Measurements from ENCODE around the gene TTC28. TPM values are rescaled to one million over a fixed set of nuclear protein-coding genes. Genes with fewer than 3 reads are reported as not detected.

TTC28 gene
- total RNA-seq, 1 donor from 2014 or later: 23.2 TPM

GRCh38 chr22:28397306-28397705 lies 282.3 kb downstream of the TTC28 start:
- H3K9me3 ChIP-seq (ENCODE audit: insufficient read depth, low read depth, low read length): no peaks in the 10 kb centered on the region
- Mint-ChIP-seq H3K4me1 (ENCODE audit: low read depth, unreplicated experiment) (peaks cover 19% of the 10 kb centered on the region), H3K9me3 (ENCODE audit: unreplicated experiment) (no peaks in the 10 kb centered on the region), H3K4me3 (ENCODE audit: unreplicated experiment) (no peak overlapping the region), H3K27ac (ENCODE audit: unreplicated experiment) (no peak overlapping the region), H3K27me3 (ENCODE audit: low read depth, unreplicated experiment) (no peaks in the 10 kb centered on the region), H3K36me3 (ENCODE audit: low read depth, unreplicated experiment) (no peaks in the 10 kb centered on the region)
- H3K9ac ChIP-seq (ENCODE audit: low read length): no peak overlapping the region
- no peak overlapping the region for H2AFZ ChIP-seq (ENCODE audit: low read depth, low read length)
- TF ChIP-seq EZH2 (IDR thresholded peaks at IDR 0.05; ENCODE audit: insufficient read depth, low read length): no peak
- TF ChIP-seq CTCF (IDR thresholded peaks at IDR 0.05; ENCODE audit: insufficient read depth, low read depth, low read length): no peak
- peaks cover 11% of the 10 kb centered on the region for H3K4me1 ChIP-seq (ENCODE audit: insufficient read depth, low read length)
- H3K27ac ChIP-seq (ENCODE audit: low read depth, low read length): no peak overlapping the region
- H3K36me3 ChIP-seq (ENCODE audit: insufficient read depth, low read length): no peaks in the 10 kb centered on the region
- H3K27me3 ChIP-seq (ENCODE audit: insufficient read depth, low read length): no peaks in the 10 kb centered on the region
- no peak overlapping the region for H3K4me3 ChIP-seq (ENCODE audit: insufficient read depth, low read depth, low read length)
- H3K4me2 ChIP-seq (ENCODE audit: low read length): no peak overlapping the region
- FAIRE-seq: peak; percentile 17
- H4K20me1 ChIP-seq (ENCODE audit: insufficient read depth, low read length): no peaks in the 10 kb centered on the region
- H3K79me2 ChIP-seq (ENCODE audit: insufficient read depth, low read length): no peaks in the 10 kb centered on the region
- DNase-seq (ENCODE audit: low read depth): no peak

- Histone ChIP-seq H3K9me3 (ENCODE audit: insufficient read depth, low read depth, low read length) (no peaks in the 10 kb centered on the region), H3K79me2 (ENCODE audit: insufficient read depth, low read length) (no peaks in the 10 kb centered on the region), H2AFZ (ENCODE audit: low read depth, low read length) (no peak overlapping the region), H3K4me3 (ENCODE audit: insufficient read depth, low read depth, low read length) (no peak overlapping the region), H3K27me3 (ENCODE audit: insufficient read depth, low read length) (no peaks in the 10 kb centered on the region), H3K4me2 (ENCODE audit: low read length) (peak overlapping the region; percentile 61), H3K36me3 (ENCODE audit: insufficient read depth, low read length) (no peaks in the 10 kb centered on the region), H4K20me1 (ENCODE audit: insufficient read depth, low read length) (no peaks in the 10 kb centered on the region), H3K9ac (ENCODE audit: low read length) (no peak overlapping the region), H3K27ac (ENCODE audit: low read depth, low read length) (peak overlapping the region; percentile 5), H3K4me1 (ENCODE audit: insufficient read depth, low read length) (peaks cover 11% of the 10 kb centered on the region)
- H3K27ac Mint-ChIP-seq (ENCODE audit: unreplicated experiment): peak overlapping the region; percentile 59
- FAIRE-seq: peak; percentile 73
- H3K9me3 Mint-ChIP-seq (ENCODE audit: unreplicated experiment): peaks cover 3% of the 10 kb centered on the region
- TF ChIP-seq CTCF (IDR thresholded peaks at IDR 0.05; ENCODE audit: insufficient read depth, low read depth, low read length) (no peak), EZH2 (IDR thresholded peaks at IDR 0.05; ENCODE audit: insufficient read depth, low read length) (no peak)
- no peak overlapping the region for H3K4me3 Mint-ChIP-seq (ENCODE audit: unreplicated experiment)
- H3K27me3 Mint-ChIP-seq (ENCODE audit: low read depth, unreplicated experiment): no peaks in the 10 kb centered on the region
- peaks cover 5% of the 10 kb centered on the region for H3K36me3 Mint-ChIP-seq (ENCODE audit: low read depth, unreplicated experiment)
- peak; percentile 66 for DNase-seq (ENCODE audit: low read depth)
- peaks cover 22% of the 10 kb centered on the region for H3K4me1 Mint-ChIP-seq (ENCODE audit: low read depth, unreplicated experiment)
These were observed 283.5 kb downstream of the TTC28 start for GRCh38 chr22:28395920-28396753.

GRCh38 chr22:28395520-28395919 lies 284.1 kb downstream of the TTC28 start:
- H3K4me3 ChIP-seq (ENCODE audit: insufficient read depth, low read depth, low read length): no peak overlapping the region
- TF ChIP-seq EZH2 (IDR thresholded peaks at IDR 0.05; ENCODE audit: insufficient read depth, low read length): no peak
- no peak for TF ChIP-seq CTCF (IDR thresholded peaks at IDR 0.05; ENCODE audit: insufficient read depth, low read depth, low read length)
- peak overlapping the region; percentile 61 for H3K4me2 ChIP-seq (ENCODE audit: low read length)
- no peaks in the 10 kb centered on the region for H4K20me1 ChIP-seq (ENCODE audit: insufficient read depth, low read length)
- H2AFZ ChIP-seq (ENCODE audit: low read depth, low read length): no peak overlapping the region
- no peaks in the 10 kb centered on the region for H3K9me3 ChIP-seq (ENCODE audit: insufficient read depth, low read depth, low read length)
- FAIRE-seq (no peak), DNase-seq (ENCODE audit: low read depth) (no peak)
- H3K9ac ChIP-seq (ENCODE audit: low read length): no peak overlapping the region
- Mint-ChIP-seq H3K4me3 (ENCODE audit: unreplicated experiment) (no peak overlapping the region), H3K27me3 (ENCODE audit: low read depth, unreplicated experiment) (no peaks in the 10 kb centered on the region), H3K9me3 (ENCODE audit: unreplicated experiment) (peaks cover 7% of the 10 kb centered on the region), H3K4me1 (ENCODE audit: low read depth, unreplicated experiment) (peaks cover 22% of the 10 kb centered on the region), H3K27ac (ENCODE audit: unreplicated experiment) (no peak overlapping the region), H3K36me3 (ENCODE audit: low read depth, unreplicated experiment) (peaks cover 5% of the 10 kb centered on the region)
- H3K4me1 ChIP-seq (ENCODE audit: insufficient read depth, low read length): peaks cover 11% of the 10 kb centered on the region
- no peaks in the 10 kb centered on the region for H3K27me3 ChIP-seq (ENCODE audit: insufficient read depth, low read length)
- no peaks in the 10 kb centered on the region for H3K79me2 ChIP-seq (ENCODE audit: insufficient read depth, low read length)
- no peak overlapping the region for H3K27ac ChIP-seq (ENCODE audit: low read depth, low read length)
- no peaks in the 10 kb centered on the region for H3K36me3 ChIP-seq (ENCODE audit: insufficient read depth, low read length)
